HG03521 (cell line): ENCODE results near the gene CAT.
"Not testable (repeated sequence)": the region's sequence is repeated elsewhere in the genome, so short reads cannot be mapped to it uniquely, and the experiment has no call there.

Experiments
- ATAC-seq: cut with Tn5 transposase; IDR thresholded peaks from one replicate; pipeline ENCODE4 v1.9.1; 2021; ENCODE audit warnings: mild to moderate bottlenecking, moderate library complexity; ENCODE audit not compliant: unreplicated experiment

CAT gene

GRCh38 chr11:34424826-34425225 lies 13.9 kb upstream of the CAT start:
- ATAC-seq: not testable (repeated sequence)

GRCh38 chr11:34425360-34425759 lies 13.4 kb upstream of the CAT start:
- ATAC-seq: no peak

- ATAC-seq: no peak
Observed at GRCh38 chr11:34425867-34426266, 12.9 kb upstream of the CAT start.

- ATAC-seq: no peak
Observed at GRCh38 chr11:34426766-34427185, 12.0 kb upstream of the CAT start.

GRCh38 chr11:34427186-34427805 lies 11.4 kb upstream of the CAT start:
- ATAC-seq: no peak

GRCh38 chr11:34431979-34432378 lies 6.8 kb upstream of the CAT start:
- no peak for ATAC-seq

GRCh38 chr11:34432822-34433221 lies 5.9 kb upstream of the CAT start:
- no peak for ATAC-seq

- ATAC-seq: no peak
Observed at GRCh38 chr11:34433899-34434298, 4.8 kb upstream of the CAT start.

- ATAC-seq: no peak
Observed at GRCh38 chr11:34437224-34438125, 1.3 kb upstream of the CAT start.

- no peak for ATAC-seq
Observed at GRCh38 chr11:34439610-34440198, 970 bp downstream of the CAT start.

- no peak for ATAC-seq
Observed at GRCh38 chr11:34441814-34442213, 3.1 kb downstream of the CAT start.

GRCh38 chr11:34443136-34443535 lies 4.4 kb downstream of the CAT start:
- ATAC-seq: no peak

- no peak for ATAC-seq
Observed at GRCh38 chr11:34444428-34444827, 5.7 kb downstream of the CAT start.

GRCh38 chr11:34445956-34446355 lies 7.2 kb downstream of the CAT start:
- ATAC-seq: no peak

GRCh38 chr11:34446386-34446785 lies 7.7 kb downstream of the CAT start:
- no peak for ATAC-seq

- no peak for ATAC-seq
Observed at GRCh38 chr11:34447044-34447443, 8.3 kb downstream of the CAT start.

- no peak for ATAC-seq
Observed at GRCh38 chr11:34448223-34448994, 9.7 kb downstream of the CAT start.

GRCh38 chr11:34449013-34449412 lies 10.3 kb downstream of the CAT start:
- no peak for ATAC-seq

- ATAC-seq: no peak
Observed at GRCh38 chr11:34451053-34451452, 12.3 kb downstream of the CAT start.

- ATAC-seq: no peak
Observed at GRCh38 chr11:34454308-34455032, 15.7 kb downstream of the CAT start.

- no peak for ATAC-seq
Observed at GRCh38 chr11:34457607-34458006, 18.9 kb downstream of the CAT start.
